Gastroesophageal sphincter (tissue), 3 donors: ENCODE results near the gene ISCU.

Experiments
- POLR2A ChIP-seq, 2 donors: fragments of 450-650 bp; IDR thresholded peaks; one replicate each; pipeline ENCODE4 v1.6.1; 2017; ENCODE audit warnings: antibody characterized with exemption in 2 of 2, mild to moderate bottlenecking in 2 of 2, moderate library complexity in 1 of 2
- TF ChIP-seq, protein P1 (sequence below), 4 experiments: fragments of 200-600 bp in 2 of 4; fragments of 450-650 bp in 2 of 4; sonication (generic) in 1 of 4; IDR thresholded peaks; one replicate each; pipeline ENCODE4 v1.5.1; 2017 to 2019; ENCODE audit warnings: antibody characterized with exemption in 4 of 4, mild to moderate bottlenecking in 2 of 4, moderate library complexity in 2 of 4

GRCh38 chr12:108561852-108562347 is 496 bp upstream of the ISCU start:
- TF ChIP-seq POLR2A (IDR thresholded peaks at IDR 0.05): no peak
- TF ChIP-seq, protein P1, sequence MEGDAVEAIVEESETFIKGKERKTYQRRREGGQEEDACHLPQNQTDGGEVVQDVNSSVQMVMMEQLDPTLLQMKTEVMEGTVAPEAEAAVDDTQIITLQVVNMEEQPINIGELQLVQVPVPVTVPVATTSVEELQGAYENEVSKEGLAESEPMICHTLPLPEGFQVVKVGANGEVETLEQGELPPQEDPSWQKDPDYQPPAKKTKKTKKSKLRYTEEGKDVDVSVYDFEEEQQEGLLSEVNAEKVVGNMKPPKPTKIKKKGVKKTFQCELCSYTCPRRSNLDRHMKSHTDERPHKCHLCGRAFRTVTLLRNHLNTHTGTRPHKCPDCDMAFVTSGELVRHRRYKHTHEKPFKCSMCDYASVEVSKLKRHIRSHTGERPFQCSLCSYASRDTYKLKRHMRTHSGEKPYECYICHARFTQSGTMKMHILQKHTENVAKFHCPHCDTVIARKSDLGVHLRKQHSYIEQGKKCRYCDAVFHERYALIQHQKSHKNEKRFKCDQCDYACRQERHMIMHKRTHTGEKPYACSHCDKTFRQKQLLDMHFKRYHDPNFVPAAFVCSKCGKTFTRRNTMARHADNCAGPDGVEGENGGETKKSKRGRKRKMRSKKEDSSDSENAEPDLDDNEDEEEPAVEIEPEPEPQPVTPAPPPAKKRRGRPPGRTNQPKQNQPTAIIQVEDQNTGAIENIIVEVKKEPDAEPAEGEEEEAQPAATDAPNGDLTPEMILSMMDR (IDR thresholded peaks at IDR 0.05): no peak
